GM13977 (cell line): Measurements from ENCODE around the gene CHCHD10.

Experiments used
- DNase-seq: peaks from one replicate; pipeline ENCODE4 v3.0.0; 2012; ENCODE audit warnings: low spot score
- in situ Hi-C: fragments of 300-500 bp; cut with MboI; formaldehyde crosslinking; loops from one replicate; pipeline ENCODE4 v1.12.0; 2022; ENCODE audit warnings: low sequenced_read_pairs, low pct_unique_long_range_greater_than_20kb, mixed read lengths, inconsistent platforms; ENCODE audit not compliant: unreplicated experiment
- TF ChIP-seq, protein P1 (sequence below): IDR thresholded peaks from 2 replicates; pipeline ENCODE4 v1.5.1; 2012; ENCODE audit warnings: mild to moderate bottlenecking, control low read depth; ENCODE audit not compliant: insufficient read depth; ENCODE audit errors: extremely low read depth, missing control alignments

The CHCHD10 gene

DNA sequence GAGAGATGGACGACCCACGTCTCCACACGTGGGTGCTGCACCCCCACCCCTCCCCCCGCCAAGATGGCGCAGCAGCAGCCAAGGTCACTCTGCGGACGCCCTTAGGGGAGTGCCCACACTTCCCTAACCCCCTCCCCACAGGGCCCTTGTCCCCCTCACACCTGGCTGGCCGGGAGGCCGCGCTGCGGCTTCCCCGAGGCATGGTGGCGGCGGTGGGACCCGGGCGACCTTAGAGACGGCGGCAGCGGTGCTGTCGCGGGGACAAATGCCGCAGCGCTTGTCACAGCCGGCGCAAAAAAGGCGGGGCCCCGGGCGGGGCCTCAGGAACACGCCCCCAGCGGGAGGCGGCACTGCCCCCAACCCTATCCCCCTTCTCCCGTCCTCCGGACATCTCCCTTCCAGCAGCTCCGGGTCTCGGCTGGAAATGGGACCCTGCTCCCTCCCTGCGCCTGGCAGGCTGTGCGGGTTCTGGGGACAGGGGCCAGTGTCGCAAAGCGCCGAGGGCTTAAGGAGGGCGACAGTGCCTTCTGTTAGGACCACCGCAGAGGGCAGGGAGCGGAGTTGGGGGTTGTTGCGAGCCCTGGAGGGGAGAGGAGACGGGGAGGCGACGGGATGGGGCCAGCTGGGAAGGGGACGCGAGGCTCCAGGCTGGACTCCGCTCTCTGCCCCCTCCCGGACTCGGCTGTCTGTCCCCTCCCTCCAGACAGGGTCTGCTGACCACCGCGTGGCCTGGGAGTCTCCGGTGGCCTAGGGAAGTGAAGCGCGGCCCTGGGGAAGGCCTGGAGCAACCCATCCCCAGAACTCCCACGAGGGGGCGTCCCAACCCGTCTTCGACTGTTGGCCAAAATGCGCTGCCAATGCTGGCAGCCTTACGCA is at the start of gene CHCHD10:
Gene CHCHD10, minus strand, starts transcription at position 300 of the 876 bp plus-strand sequence. Its CDS starts 98 bp downstream, at position 202.
- in situ Hi-C loops: no loop called here
- TF ChIP-seq, protein P1, sequence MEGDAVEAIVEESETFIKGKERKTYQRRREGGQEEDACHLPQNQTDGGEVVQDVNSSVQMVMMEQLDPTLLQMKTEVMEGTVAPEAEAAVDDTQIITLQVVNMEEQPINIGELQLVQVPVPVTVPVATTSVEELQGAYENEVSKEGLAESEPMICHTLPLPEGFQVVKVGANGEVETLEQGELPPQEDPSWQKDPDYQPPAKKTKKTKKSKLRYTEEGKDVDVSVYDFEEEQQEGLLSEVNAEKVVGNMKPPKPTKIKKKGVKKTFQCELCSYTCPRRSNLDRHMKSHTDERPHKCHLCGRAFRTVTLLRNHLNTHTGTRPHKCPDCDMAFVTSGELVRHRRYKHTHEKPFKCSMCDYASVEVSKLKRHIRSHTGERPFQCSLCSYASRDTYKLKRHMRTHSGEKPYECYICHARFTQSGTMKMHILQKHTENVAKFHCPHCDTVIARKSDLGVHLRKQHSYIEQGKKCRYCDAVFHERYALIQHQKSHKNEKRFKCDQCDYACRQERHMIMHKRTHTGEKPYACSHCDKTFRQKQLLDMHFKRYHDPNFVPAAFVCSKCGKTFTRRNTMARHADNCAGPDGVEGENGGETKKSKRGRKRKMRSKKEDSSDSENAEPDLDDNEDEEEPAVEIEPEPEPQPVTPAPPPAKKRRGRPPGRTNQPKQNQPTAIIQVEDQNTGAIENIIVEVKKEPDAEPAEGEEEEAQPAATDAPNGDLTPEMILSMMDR: peak; percentile 78
- peak; percentile 93 for DNase-seq

GRCh38 chr22:23817146-23817545 is 49.4 kb upstream of the CHCHD10 start:
- in situ Hi-C loops: no loop called here
- TF ChIP-seq, protein P1: no peak
- no peak for DNase-seq

DNA sequence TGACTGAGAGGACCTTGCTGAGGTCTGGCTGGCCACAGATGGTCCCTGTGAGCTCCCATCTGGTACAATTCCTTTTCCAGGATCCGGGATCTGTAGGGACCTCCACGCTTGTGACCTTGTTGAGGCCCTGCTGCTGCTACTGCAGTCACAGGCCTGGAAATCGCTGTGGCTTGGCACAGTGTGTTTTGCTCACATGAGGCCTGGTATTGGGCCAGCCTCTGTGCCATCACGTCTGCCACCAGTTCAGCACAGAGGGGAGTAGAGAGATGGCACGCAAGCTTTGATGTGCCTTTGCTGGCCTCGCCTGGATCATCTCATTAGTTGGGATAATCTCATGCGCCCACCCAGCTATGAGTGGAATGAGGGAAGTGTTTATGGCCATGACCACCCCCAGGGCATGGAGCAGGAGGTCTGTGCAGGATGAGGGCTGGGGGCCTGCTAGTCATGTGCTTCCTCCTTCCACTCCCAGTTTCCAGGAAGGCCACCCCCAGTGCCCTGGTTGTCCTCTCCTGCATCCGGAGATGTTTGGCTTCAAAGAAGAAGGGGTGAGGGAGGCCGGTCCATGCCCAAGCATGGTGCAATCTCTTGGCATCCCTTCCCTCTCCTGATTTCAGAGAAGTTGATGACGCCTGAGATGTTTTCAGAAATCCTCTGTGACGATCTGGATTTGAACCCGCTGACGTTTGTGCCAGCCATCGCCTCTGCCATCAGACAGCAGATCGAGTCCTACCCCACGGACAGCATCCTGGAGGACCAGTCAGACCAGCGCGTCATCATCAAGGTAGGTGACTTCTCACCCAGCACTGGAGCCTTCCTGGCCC is 48.6 kb upstream of the CHCHD10 start:
- DNase-seq: no peak
- in situ Hi-C loops: no loop called here
- TF ChIP-seq, protein P1: no peak

- TF ChIP-seq, protein P1: no peak
- no peak for DNase-seq
- in situ Hi-C loops: no loop called here
These were observed 47.9 kb upstream of the CHCHD10 start for GRCh38 chr22:23815541-23816155.

GRCh38 chr22:23812378-23812777 is 44.6 kb upstream of the CHCHD10 start:
- in situ Hi-C loops: no loop called here
- TF ChIP-seq, protein P1: no peak
- DNase-seq: no peak

DNA sequence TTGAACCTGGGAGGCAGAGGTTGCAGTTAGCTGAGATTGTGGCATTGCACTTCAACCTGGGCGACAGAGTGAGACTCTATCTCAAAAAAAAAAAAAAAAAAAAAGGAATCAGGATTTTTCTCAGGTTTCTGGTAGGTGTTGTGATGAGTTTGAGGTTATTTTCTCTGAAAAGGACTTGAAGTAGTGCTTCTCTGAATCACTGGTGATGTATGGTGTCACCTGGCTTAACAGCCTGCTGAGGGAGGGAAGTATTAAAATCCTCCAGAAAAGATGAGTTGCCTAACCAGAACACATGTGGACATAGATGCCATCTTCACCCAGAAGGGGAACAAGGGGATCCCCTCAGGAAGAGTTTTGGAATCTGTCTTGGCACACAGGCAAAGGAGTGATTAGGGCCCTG is 39.1 kb upstream of the CHCHD10 start:
- DNase-seq: no peak
- in situ Hi-C loops: no loop called here
- TF ChIP-seq, protein P1: no peak
